SK-N-SH treated with all-trans-retinoic acid at 6 μM for 48 hours (cell line): ENCODE results near the gene GPR155.
A peak's percentile ranks its signal among the peaks of the same experiment; 100 is the strongest.

Experiments used
- ATAC-seq: fragments of 200-7000 bp; cut with Tn5 transposase; 3 replicates; pipeline ENCODE4 v1.9.1; 2020; ENCODE audit warnings: mild to moderate bottlenecking, moderate library complexity
- ARNTL ChIP-seq: fragments of 450-650 bp; formaldehyde crosslinking; IDR thresholded peaks from 2 replicates; pipeline ENCODE4 v1.5.0; 2020; ENCODE audit warnings: low read depth, mild to moderate bottlenecking, moderate library complexity, borderline replicate concordance
- BACH2 ChIP-seq: fragments of 250-450 bp; sonication (Bioruptor Pico); IDR thresholded peaks from 2 replicates; pipeline ENCODE4 v1.9.0; 2021; ENCODE audit warnings: mild to moderate bottlenecking, borderline replicate concordance
- ESRRG ChIP-seq: fragments of 250-450 bp; sonication (Bioruptor Pico); IDR thresholded peaks from 2 replicates; pipeline ENCODE4 v1.6.1; 2021; ENCODE audit warnings: mild to moderate bottlenecking
- GLIS3 ChIP-seq: fragments of 250-450 bp; sonication (Bioruptor Pico); IDR thresholded peaks from 2 replicates; pipeline ENCODE4 v1.5.0; 2020; ENCODE audit warnings: mild to moderate bottlenecking, moderate library complexity
- ISL1 ChIP-seq: fragments of 250-450 bp; sonication (Bioruptor Pico); IDR thresholded peaks from 2 replicates; pipeline ENCODE4 v2.1.2; 2022; ENCODE audit warnings: mild to moderate bottlenecking, moderate library complexity
- OSR1 ChIP-seq: fragments of 250-450 bp; sonication (Bioruptor Pico); IDR thresholded peaks from 2 replicates; pipeline ENCODE4 v1.8.0; 2022; ENCODE audit warnings: moderate library complexity, mild to moderate bottlenecking, inconsistent platforms
- RARB ChIP-seq: fragments of 250-450 bp; sonication (Bioruptor Pico); IDR thresholded peaks from 2 replicates; pipeline ENCODE4 v1.8.0; 2021; ENCODE audit warnings: mild to moderate bottlenecking, moderate library complexity
- SNAI2 ChIP-seq: fragments of 250-450 bp; sonication (Bioruptor Pico); IDR thresholded peaks from 2 replicates; pipeline ENCODE4 v1.5.0; 2020; ENCODE audit warnings: mild to moderate bottlenecking, moderate library complexity
- TCF4 ChIP-seq: fragments of 250-450 bp; sonication (Bioruptor Pico); IDR thresholded peaks from 2 replicates; pipeline ENCODE4 v1.8.0; 2021; ENCODE audit warnings: mild to moderate bottlenecking, moderate library complexity, borderline replicate concordance
- TOX ChIP-seq: fragments of 250-450 bp; sonication (Bioruptor Pico); IDR thresholded peaks from 2 replicates; pipeline ENCODE4 v1.8.0; 2021; ENCODE audit warnings: mild to moderate bottlenecking, moderate library complexity, borderline replicate concordance
- ZC3H10 ChIP-seq: fragments of 250-450 bp; sonication (Bioruptor Pico); IDR thresholded peaks from 2 replicates; pipeline ENCODE4 v1.5.1; 2021; ENCODE audit warnings: mild to moderate bottlenecking, moderate library complexity
- ZFP3 ChIP-seq: fragments of 250-450 bp; sonication (Bioruptor Pico); IDR thresholded peaks from 2 replicates; pipeline ENCODE4 v1.5.0; 2020; ENCODE audit warnings: mild to moderate bottlenecking, moderate library complexity
- ZFP30 ChIP-seq: fragments of 450-650 bp; formaldehyde crosslinking; IDR thresholded peaks from 2 replicates; pipeline ENCODE4 v1.5.0; 2022; ENCODE audit warnings: mild to moderate bottlenecking, moderate library complexity
- ZNF565 ChIP-seq: fragments of 450-650 bp; formaldehyde crosslinking; conservative IDR thresholded peaks from 2 replicates; pipeline ENCODE4 v1.5.0; 2020; ENCODE audit warnings: low read depth, mild to moderate bottlenecking, moderate library complexity
- ZNF8 ChIP-seq: fragments of 450-650 bp; formaldehyde crosslinking; IDR thresholded peaks from 2 replicates; pipeline ENCODE4 v1.5.0; 2020; ENCODE audit warnings: mild to moderate bottlenecking, moderate library complexity
- TF ChIP-seq, protein P1 (sequence below): fragments of 250-450 bp; sonication (Bioruptor Pico); IDR thresholded peaks from 2 replicates; pipeline ENCODE4 v1.5.0; 2020; ENCODE audit warnings: mild to moderate bottlenecking, moderate library complexity
- TF ChIP-seq, protein P2 (sequence below): fragments of 250-450 bp; sonication (Bioruptor Pico); IDR thresholded peaks from 2 replicates; pipeline ENCODE4 v1.8.0; 2020; ENCODE audit warnings: mild to moderate bottlenecking, moderate library complexity, borderline replicate concordance
- TF ChIP-seq, protein P3 (sequence below): fragments of 250-450 bp; sonication (Bioruptor Pico); IDR thresholded peaks from 2 replicates; pipeline ENCODE4 v1.5.1; 2021; ENCODE audit warnings: mild to moderate bottlenecking, moderate library complexity
- TF ChIP-seq, protein P4 (sequence below): fragments of 250-450 bp; sonication (Bioruptor Pico); IDR thresholded peaks from 2 replicates; pipeline ENCODE4 v1.5.1; 2020; ENCODE audit warnings: low read depth, mild to moderate bottlenecking, moderate library complexity

GPR155 gene

DNA sequence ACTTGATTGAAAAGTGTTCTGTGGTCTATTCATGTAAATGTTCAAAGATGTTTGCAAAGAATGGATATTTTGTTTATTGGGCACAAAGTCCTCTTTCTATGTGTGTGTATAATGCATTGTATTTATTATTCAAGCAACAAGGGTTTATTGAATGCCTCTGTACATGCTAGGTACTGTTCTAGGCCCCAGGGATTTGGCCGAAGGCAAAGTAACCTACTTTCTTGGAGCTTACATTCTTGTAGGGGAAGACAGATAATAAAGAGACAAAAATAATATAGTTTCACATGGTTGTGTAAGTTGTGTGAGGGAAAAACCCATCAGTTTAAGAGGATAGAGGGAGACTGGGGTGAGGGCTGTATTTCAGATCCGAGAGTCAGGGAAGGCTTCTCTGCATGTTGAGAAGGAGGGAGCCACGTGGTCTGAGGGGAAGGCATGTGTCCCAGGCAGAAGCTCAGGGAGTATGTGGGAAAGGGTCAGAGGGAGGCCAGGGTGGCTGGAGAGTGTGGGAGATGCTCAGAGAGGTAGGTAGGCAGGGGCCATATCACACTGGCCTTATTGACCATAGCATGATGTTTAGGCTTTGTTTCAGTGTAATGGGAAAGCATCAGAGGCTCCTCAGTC, 40.4 kb upstream of the GPR155 start (continued):
- no peak for TF ChIP-seq OSR1
- no peak for TF ChIP-seq ZC3H10 (CRISPR knock-in tag)
- no peak for TF ChIP-seq ARNTL (CRISPR knock-in tag)
- no peak for TF ChIP-seq ZFP3 (CRISPR knock-in tag)
- TF ChIP-seq ESRRG (CRISPR knock-in tag) = no peak
- TF ChIP-seq BACH2 (CRISPR knock-in tag) = no peak
- TF ChIP-seq RARB = no peak

DNA sequence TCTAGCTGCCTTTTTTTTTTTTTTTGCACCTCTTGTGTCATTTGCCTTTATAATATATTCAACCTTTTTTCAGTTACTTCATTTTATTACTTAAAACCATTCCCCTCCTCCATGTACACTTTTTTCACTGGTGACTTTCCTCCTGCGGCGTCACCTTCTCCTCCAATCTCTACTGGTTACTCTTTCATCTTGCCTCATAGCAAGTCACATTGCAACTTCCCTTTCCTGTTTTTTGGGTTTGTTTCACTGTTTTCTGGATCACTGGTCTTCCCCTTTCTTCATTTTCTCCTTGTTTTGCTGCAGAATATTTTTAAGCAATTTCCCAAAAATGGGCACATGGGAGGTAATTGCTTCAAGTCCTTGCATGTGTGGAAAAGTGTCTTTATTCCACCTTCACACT, 37.7 kb upstream of the GPR155 start:
- no peak for ATAC-seq
- TF ChIP-seq ZFP30 (CRISPR knock-in tag) (no peak), ISL1 (CRISPR knock-in tag) (no peak), ZNF8 (CRISPR knock-in tag) (no peak), ZFP3 (CRISPR knock-in tag) (no peak), SNAI2 (no peak), ZNF565 (CRISPR knock-in tag) (no peak), RARB (no peak), GLIS3 (no peak), TCF4 (CRISPR knock-in tag) (no peak), BACH2 (CRISPR knock-in tag) (no peak), ARNTL (CRISPR knock-in tag) (no peak), ESRRG (CRISPR knock-in tag) (no peak)
- TF ChIP-seq, protein P1, sequence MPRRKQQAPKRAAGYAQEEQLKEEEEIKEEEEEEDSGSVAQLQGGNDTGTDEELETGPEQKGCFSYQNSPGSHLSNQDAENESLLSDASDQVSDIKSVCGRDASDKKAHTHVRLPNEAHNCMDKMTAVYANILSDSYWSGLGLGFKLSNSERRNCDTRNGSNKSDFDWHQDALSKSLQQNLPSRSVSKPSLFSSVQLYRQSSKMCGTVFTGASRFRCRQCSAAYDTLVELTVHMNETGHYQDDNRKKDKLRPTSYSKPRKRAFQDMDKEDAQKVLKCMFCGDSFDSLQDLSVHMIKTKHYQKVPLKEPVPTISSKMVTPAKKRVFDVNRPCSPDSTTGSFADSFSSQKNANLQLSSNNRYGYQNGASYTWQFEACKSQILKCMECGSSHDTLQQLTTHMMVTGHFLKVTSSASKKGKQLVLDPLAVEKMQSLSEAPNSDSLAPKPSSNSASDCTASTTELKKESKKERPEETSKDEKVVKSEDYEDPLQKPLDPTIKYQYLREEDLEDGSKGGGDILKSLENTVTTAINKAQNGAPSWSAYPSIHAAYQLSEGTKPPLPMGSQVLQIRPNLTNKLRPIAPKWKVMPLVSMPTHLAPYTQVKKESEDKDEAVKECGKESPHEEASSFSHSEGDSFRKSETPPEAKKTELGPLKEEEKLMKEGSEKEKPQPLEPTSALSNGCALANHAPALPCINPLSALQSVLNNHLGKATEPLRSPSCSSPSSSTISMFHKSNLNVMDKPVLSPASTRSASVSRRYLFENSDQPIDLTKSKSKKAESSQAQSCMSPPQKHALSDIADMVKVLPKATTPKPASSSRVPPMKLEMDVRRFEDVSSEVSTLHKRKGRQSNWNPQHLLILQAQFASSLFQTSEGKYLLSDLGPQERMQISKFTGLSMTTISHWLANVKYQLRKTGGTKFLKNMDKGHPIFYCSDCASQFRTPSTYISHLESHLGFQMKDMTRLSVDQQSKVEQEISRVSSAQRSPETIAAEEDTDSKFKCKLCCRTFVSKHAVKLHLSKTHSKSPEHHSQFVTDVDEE (CRISPR knock-in tag) = no peak
- TF ChIP-seq, protein P2, sequence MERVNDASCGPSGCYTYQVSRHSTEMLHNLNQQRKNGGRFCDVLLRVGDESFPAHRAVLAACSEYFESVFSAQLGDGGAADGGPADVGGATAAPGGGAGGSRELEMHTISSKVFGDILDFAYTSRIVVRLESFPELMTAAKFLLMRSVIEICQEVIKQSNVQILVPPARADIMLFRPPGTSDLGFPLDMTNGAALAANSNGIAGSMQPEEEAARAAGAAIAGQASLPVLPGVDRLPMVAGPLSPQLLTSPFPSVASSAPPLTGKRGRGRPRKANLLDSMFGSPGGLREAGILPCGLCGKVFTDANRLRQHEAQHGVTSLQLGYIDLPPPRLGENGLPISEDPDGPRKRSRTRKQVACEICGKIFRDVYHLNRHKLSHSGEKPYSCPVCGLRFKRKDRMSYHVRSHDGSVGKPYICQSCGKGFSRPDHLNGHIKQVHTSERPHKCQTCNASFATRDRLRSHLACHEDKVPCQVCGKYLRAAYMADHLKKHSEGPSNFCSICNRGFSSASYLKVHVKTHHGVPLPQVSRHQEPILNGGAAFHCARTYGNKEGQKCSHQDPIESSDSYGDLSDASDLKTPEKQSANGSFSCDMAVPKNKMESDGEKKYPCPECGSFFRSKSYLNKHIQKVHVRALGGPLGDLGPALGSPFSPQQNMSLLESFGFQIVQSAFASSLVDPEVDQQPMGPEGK (CRISPR knock-in tag) = no peak
- TF ChIP-seq, protein P3, sequence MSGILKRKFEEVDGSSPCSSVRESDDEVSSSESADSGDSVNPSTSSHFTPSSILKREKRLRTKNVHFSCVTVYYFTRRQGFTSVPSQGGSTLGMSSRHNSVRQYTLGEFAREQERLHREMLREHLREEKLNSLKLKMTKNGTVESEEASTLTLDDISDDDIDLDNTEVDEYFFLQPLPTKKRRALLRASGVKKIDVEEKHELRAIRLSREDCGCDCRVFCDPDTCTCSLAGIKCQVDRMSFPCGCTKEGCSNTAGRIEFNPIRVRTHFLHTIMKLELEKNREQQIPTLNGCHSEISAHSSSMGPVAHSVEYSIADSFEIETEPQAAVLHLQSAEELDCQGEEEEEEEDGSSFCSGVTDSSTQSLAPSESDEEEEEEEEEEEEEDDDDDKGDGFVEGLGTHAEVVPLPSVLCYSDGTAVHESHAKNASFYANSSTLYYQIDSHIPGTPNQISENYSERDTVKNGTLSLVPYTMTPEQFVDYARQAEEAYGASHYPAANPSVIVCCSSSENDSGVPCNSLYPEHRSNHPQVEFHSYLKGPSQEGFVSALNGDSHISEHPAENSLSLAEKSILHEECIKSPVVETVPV (CRISPR knock-in tag) = no peak

DNA sequence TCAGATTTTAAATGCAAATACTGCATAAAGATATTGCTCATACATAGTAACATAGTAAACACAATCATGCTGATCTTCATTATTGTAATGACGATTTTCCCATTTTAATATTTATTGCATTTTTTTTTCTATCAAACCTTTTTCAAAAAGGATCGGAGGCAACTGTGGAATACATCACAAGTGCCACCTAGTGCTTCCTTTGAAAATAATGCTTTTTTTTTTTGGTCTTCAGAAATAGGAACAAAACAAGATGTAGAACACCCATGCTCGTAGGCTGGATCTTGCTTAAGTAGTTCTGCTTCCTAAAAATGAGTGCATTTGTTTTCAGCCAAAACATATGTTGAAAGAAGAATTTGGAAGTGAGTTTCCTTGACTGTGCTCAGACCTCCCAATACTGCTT, 35.7 kb upstream of the GPR155 start:
- TF ChIP-seq, protein P4, sequence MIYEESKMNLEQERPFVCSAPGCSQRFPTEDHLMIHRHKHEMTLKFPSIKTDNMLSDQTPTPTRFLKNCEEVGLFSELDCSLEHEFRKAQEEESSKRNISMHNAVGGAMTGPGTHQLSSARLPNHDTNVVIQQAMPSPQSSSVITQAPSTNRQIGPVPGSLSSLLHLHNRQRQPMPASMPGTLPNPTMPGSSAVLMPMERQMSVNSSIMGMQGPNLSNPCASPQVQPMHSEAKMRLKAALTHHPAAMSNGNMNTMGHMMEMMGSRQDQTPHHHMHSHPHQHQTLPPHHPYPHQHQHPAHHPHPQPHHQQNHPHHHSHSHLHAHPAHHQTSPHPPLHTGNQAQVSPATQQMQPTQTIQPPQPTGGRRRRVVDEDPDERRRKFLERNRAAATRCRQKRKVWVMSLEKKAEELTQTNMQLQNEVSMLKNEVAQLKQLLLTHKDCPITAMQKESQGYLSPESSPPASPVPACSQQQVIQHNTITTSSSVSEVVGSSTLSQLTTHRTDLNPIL (CRISPR knock-in tag) = no peak
- TF ChIP-seq ZFP3 (CRISPR knock-in tag) = no peak
- TF ChIP-seq, protein P1 (CRISPR knock-in tag) = no peak
- TF ChIP-seq ESRRG (CRISPR knock-in tag) = no peak
- TF ChIP-seq TCF4 (CRISPR knock-in tag) = no peak
- no peak for TF ChIP-seq ZC3H10 (CRISPR knock-in tag)
- TF ChIP-seq ISL1 (CRISPR knock-in tag) = no peak
- TF ChIP-seq TOX (CRISPR knock-in tag) = no peak
- TF ChIP-seq OSR1 = no peak
- peak; percentile 60; the same call in 1 of the 3 replicates for ATAC-seq
